MCF 10A (cell line): ENCODE results near the gene PRRT1. TPM values are rescaled to one million over a fixed set of nuclear protein-coding genes. Genes with fewer than 3 reads are reported as not detected.

Experiments
- BruUV-seq: library from RNA; stranded (reverse); fragments of 400-500 nt; replicated peaks from 2 replicates; lab custom pipeline; 2021; lab: Mats Ljungman, UMichigan
- CTCF ChIA-PET: fragments of 300-600 bp; sonication (Branson Sonifier 250); formaldehyde crosslinking; extraction: SDS; loops from one replicate; lab custom pipeline; 2021; ENCODE audit warnings: antibody characterized with exemption, inconsistent platforms; lab: Yijun Ruan, JAX
- POLR2A ChIA-PET: fragments of 300-600, 350-650 bp; sonication (Branson Sonifier 250); formaldehyde crosslinking; extraction: SDS; loops from one replicate; lab custom pipeline; 2020; ENCODE audit warnings: antibody characterized with exemption, inconsistent platforms; lab: Yijun Ruan, JAX
- DNase-seq: peaks from one replicate; pipeline ENCODE4 v3.0.0-alpha.2; 2018; ENCODE audit not compliant: unreplicated experiment
- H3K27ac Mint-ChIP-seq: one replicate; pipeline ENCODE4 v1.8.0; 2022; ENCODE audit warnings: mild to moderate bottlenecking, low read depth, mixed read lengths; ENCODE audit not compliant: unreplicated experiment
- H3K27me3 Mint-ChIP-seq: one replicate; pipeline ENCODE4 v1.8.0; 2022; ENCODE audit warnings: mixed read lengths; ENCODE audit not compliant: insufficient read depth, unreplicated experiment
- H3K36me3 Mint-ChIP-seq: one replicate; pipeline ENCODE4 v1.8.0; 2022; ENCODE audit warnings: mild to moderate bottlenecking, moderate library complexity, mixed read lengths; ENCODE audit not compliant: insufficient read depth, unreplicated experiment
- H3K4me1 Mint-ChIP-seq: one replicate; pipeline ENCODE4 v1.8.0; 2022; ENCODE audit warnings: mixed read lengths; ENCODE audit not compliant: insufficient read depth, unreplicated experiment
- H3K4me3 Mint-ChIP-seq: one replicate; pipeline ENCODE4 v1.8.0; 2022; ENCODE audit warnings: mild to moderate bottlenecking, moderate library complexity, mixed read lengths; ENCODE audit not compliant: unreplicated experiment
- H3K9me3 Mint-ChIP-seq: one replicate; pipeline ENCODE4 v1.8.0; 2022; ENCODE audit warnings: mixed read lengths; ENCODE audit not compliant: unreplicated experiment
- intact Hi-C: fragments of 100-400 bp; cut with micrococcal nuclease; formaldehyde crosslinking; loops from 2 replicates; pipeline ENCODE4 v1.14.1; 2022
- total RNA-seq: library from RNA; stranded (reverse); gene quantifications from 2 replicates; pipeline ENCODE4 v1.2.3, GENCODE V29; 2022
- TF ChIP-seq, protein P1 (sequence below): fragments of 200-600 bp; IDR thresholded peaks from one replicate; pipeline ENCODE4 v1.8.0; 2022; ENCODE audit warnings: antibody characterized with exemption, mild to moderate bottlenecking; ENCODE audit not compliant: unreplicated experiment

Gene PRRT1
- total RNA-seq, 1 experiment from 2014 or later: 0.19 TPM

DNA sequence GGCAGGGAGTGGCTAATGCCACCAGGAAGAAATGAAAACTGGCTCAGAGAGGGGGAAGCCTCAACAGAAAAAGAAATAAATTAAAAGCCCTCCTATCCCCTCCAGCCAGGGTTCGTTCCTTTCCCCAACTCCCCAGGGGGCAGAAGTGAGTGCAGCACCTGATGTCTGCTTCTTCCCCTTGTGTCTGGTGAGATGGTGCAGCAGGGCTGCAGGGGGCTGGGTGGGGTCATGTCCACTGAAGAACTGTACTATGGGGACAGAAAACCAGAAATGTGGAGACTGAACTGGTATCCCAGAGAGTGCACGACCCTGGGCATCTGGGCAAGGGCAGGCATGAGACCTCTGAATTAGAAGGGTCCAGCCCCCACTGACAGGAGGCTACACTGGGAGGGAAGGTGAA lies 16.6 kb upstream of the PRRT1 start:
- CTCF ChIA-PET: no interaction called here
- BruUV-seq: TSS peak; percentile 61
- H3K9me3 Mint-ChIP-seq: no peaks in the 10 kb centered on the region
- DNase-seq: no peak
- H3K4me3 Mint-ChIP-seq: no peak overlapping the region
- no peak overlapping the region for H3K27ac Mint-ChIP-seq
- peaks cover 7% of the 10 kb centered on the region for H3K4me1 Mint-ChIP-seq
- H3K27me3 Mint-ChIP-seq: no peaks in the 10 kb centered on the region
- H3K36me3 Mint-ChIP-seq: peaks cover 21% of the 10 kb centered on the region
- TF ChIP-seq, protein P1, sequence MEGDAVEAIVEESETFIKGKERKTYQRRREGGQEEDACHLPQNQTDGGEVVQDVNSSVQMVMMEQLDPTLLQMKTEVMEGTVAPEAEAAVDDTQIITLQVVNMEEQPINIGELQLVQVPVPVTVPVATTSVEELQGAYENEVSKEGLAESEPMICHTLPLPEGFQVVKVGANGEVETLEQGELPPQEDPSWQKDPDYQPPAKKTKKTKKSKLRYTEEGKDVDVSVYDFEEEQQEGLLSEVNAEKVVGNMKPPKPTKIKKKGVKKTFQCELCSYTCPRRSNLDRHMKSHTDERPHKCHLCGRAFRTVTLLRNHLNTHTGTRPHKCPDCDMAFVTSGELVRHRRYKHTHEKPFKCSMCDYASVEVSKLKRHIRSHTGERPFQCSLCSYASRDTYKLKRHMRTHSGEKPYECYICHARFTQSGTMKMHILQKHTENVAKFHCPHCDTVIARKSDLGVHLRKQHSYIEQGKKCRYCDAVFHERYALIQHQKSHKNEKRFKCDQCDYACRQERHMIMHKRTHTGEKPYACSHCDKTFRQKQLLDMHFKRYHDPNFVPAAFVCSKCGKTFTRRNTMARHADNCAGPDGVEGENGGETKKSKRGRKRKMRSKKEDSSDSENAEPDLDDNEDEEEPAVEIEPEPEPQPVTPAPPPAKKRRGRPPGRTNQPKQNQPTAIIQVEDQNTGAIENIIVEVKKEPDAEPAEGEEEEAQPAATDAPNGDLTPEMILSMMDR: no peak
- intact Hi-C loops: no loop called here
- POLR2A ChIA-PET: interaction anchor here (1.2 to 1.3 kb wide), 2 partner anchors 11 to 14 kb away, joined by 3 read pairs; no protein-coding TSS in a partner anchor

GRCh38 chr6:32167761-32168262 lies 16.1 kb upstream of the PRRT1 start:
- intact Hi-C loops: no loop called here
- Mint-ChIP-seq H3K27me3 (no peaks in the 10 kb centered on the region), H3K4me3 (no peak overlapping the region), H3K27ac (no peak overlapping the region), H3K4me1 (peaks cover 1% of the 10 kb centered on the region), H3K36me3 (peaks cover 21% of the 10 kb centered on the region), H3K9me3 (no peaks in the 10 kb centered on the region)
- DNase-seq: no peak
- TF ChIP-seq, protein P1: no peak
- ChIA-PET CTCF (no interaction called here), POLR2A (interaction anchor here (1.0 to 1.2 kb wide), 2 partner anchors 9 to 11 kb away, joined by 3 to 4 read pairs; no protein-coding TSS in a partner anchor)
- BruUV-seq: no TSS peak

GRCh38 chr6:32167154-32167760 lies 15.5 kb upstream of the PRRT1 start:
- BruUV-seq: no TSS peak
- POLR2A ChIA-PET: interaction anchor here (1.0 to 1.2 kb wide), 2 partner anchors 10 to 12 kb away, joined by 3 to 4 read pairs; no protein-coding TSS in a partner anchor
- no peaks in the 10 kb centered on the region for H3K4me1 Mint-ChIP-seq
- no peak overlapping the region for H3K4me3 Mint-ChIP-seq
- peak overlapping the region; percentile 16 for H3K27ac Mint-ChIP-seq
- CTCF ChIA-PET: interaction anchor here (0.6 kb wide), 1 partner anchor 94 kb away, joined by 4 read pairs; no protein-coding TSS in a partner anchor
- no peaks in the 10 kb centered on the region for H3K9me3 Mint-ChIP-seq
- no peaks in the 10 kb centered on the region for H3K27me3 Mint-ChIP-seq
- intact Hi-C loops: no loop called here
- TF ChIP-seq, protein P1: no peak
- DNase-seq: no peak
- H3K36me3 Mint-ChIP-seq: peaks cover 21% of the 10 kb centered on the region

DNA sequence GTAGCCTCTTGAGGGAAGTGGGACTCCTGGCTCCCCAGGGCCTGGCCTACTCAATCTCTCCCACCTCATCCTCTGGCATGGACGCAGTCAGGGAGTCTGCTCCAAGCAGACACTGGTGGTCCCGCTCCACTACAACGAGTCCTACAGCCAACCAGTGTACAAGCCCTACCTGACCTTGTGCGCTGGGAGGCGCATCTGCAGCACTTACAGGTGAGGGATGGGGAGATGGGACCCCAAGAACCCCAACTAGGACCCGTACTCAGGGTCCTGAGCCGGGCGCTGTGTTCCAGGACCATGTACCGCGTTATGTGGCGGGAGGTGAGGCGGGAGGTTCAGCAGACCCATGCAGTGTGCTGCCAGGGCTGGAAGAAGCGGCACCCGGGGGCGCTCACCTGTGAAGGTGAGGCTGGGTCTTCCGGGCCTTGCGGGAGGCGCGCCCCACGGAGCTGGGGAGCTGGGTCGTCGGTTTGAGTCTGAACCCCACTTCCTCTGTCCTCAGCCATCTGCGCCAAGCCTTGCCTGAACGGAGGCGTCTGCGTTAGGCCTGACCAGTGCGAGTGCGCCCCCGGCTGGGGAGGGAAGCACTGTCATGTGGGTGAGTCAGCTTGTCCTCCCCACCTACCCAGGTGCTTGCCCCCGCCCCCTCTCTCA lies 14.8 kb upstream of the PRRT1 start:
- BruUV-seq: no TSS peak
- ChIA-PET POLR2A (no interaction called here), CTCF (interaction anchor here (0.6 kb wide), 1 partner anchor 93 kb away, joined by 4 read pairs; no protein-coding TSS in a partner anchor)

More for the DNA sequence above, 14.8 kb upstream of the PRRT1 start:
- no peak for DNase-seq
- Mint-ChIP-seq H3K4me1 (no peaks in the 10 kb centered on the region), H3K36me3 (peaks cover 26% of the 10 kb centered on the region), H3K4me3 (no peak overlapping the region), H3K27ac (peak overlapping the region; percentile 16), H3K9me3 (no peaks in the 10 kb centered on the region), H3K27me3 (no peaks in the 10 kb centered on the region)
- intact Hi-C loops: no loop called here
- TF ChIP-seq, protein P1: no peak
